Measurements from ENCODE around the gene MAD2L2.

Gene MAD2L2

GRCh38 chr1:11681071-11681771 lies at the start of gene MAD2L2:
Gene MAD2L2 (minus strand): TSS chr1:11681148. CDS start chr1:11680601, 547 bp downstream.
- peak; percentile 87 for DNase-seq (ENCODE audit: low spot score)

- DNase-seq (ENCODE audit: low spot score), result peak; percentile 79
These were observed 49.5 kb upstream of the MAD2L2 start for GRCh38 chr1:11730429-11730891.

- no peak for DNase-seq (ENCODE audit: low spot score)
These were observed 48.8 kb upstream of the MAD2L2 start for GRCh38 chr1:11729498-11730428.

GRCh38 chr1:11729155-11729497 lies 48.2 kb upstream of the MAD2L2 start:
- no peak for DNase-seq (ENCODE audit: low spot score)

GRCh38 chr1:11728126-11728806 lies 47.3 kb upstream of the MAD2L2 start:
- DNase-seq (ENCODE audit: low spot score), result no peak

- DNase-seq (ENCODE audit: low spot score), result no peak
These were observed 46.2 kb upstream of the MAD2L2 start for GRCh38 chr1:11727119-11727518.

GRCh38 chr1:11725616-11726015 lies 44.7 kb upstream of the MAD2L2 start:
- no peak for DNase-seq (ENCODE audit: low spot score)

- no peak for DNase-seq (ENCODE audit: low spot score)
These were observed 41.6 kb upstream of the MAD2L2 start for GRCh38 chr1:11722538-11722937.

GRCh38 chr1:11721311-11721710 lies 40.4 kb upstream of the MAD2L2 start:
- DNase-seq (ENCODE audit: low spot score), result no peak

- no peak for DNase-seq (ENCODE audit: low spot score)
These were observed 39.6 kb upstream of the MAD2L2 start for GRCh38 chr1:11720525-11720924.

- no peak for DNase-seq (ENCODE audit: low spot score)
These were observed 39.1 kb upstream of the MAD2L2 start for GRCh38 chr1:11720033-11720376.

- DNase-seq (ENCODE audit: low spot score), result peak; percentile 83
These were observed 38.5 kb upstream of the MAD2L2 start for GRCh38 chr1:11719313-11720032.

GRCh38 chr1:11714831-11715575 lies 34.1 kb upstream of the MAD2L2 start:
- no peak for DNase-seq (ENCODE audit: low spot score)

- no peak for DNase-seq (ENCODE audit: low spot score)
These were observed 32.1 kb upstream of the MAD2L2 start for GRCh38 chr1:11713095-11713494.

GRCh38 chr1:11712285-11712684 lies 31.3 kb upstream of the MAD2L2 start:
- DNase-seq (ENCODE audit: low spot score), result no peak

GRCh38 chr1:11711490-11711889 lies 30.5 kb upstream of the MAD2L2 start:
- no peak for DNase-seq (ENCODE audit: low spot score)

- DNase-seq (ENCODE audit: low spot score), result no peak
These were observed 27.8 kb upstream of the MAD2L2 start for GRCh38 chr1:11708554-11709350.

GRCh38 chr1:11707621-11708276 lies 26.8 kb upstream of the MAD2L2 start:
- no peak for DNase-seq (ENCODE audit: low spot score)

GRCh38 chr1:11706292-11706691 lies 25.3 kb upstream of the MAD2L2 start:
- DNase-seq (ENCODE audit: low spot score), result no peak

- DNase-seq (ENCODE audit: low spot score), result no peak
These were observed 24.6 kb upstream of the MAD2L2 start for GRCh38 chr1:11705596-11705995.

Measured in activated CD4-positive, alpha-beta T cell treated with anti-CD3 and anti-CD28 coated beads, Interleukin-2, Interleukin-4, amounts not matched to agents 100 ng/mL and 50 ng/mL, durations not matched to agents 16 hours and 8 hours (primary cell).